Mucosa of stomach (tissue), 1 donor: ENCODE results near the gene OR52W1.
"Not testable (repeated sequence)": the region's sequence is repeated elsewhere in the genome, so short reads cannot be mapped to it uniquely, and the experiment has no call there.

ENCODE experiments used
- H3K27me3 ChIP-seq: one replicate; pipeline ENCODE4 v1.7.0; 2013; ENCODE audit warnings: mild to moderate bottlenecking, low read length; ENCODE audit not compliant: control insufficient read depth, insufficient read depth
- H3K36me3 ChIP-seq: one replicate; pipeline ENCODE4 v1.7.0; 2013; ENCODE audit warnings: low read length; ENCODE audit not compliant: control insufficient read depth, insufficient read depth
- H3K4me1 ChIP-seq: one replicate; pipeline ENCODE4 v1.7.0; 2013; ENCODE audit warnings: mild to moderate bottlenecking, low read length; ENCODE audit not compliant: control insufficient read depth, insufficient read depth
- H3K4me3 ChIP-seq: one replicate; pipeline ENCODE4 v1.7.0; 2013; ENCODE audit warnings: low read length
- H3K9ac ChIP-seq: one replicate; pipeline ENCODE4 v1.7.0; 2013; ENCODE audit warnings: mild to moderate bottlenecking, low read length, moderate library complexity
- H3K9me3 ChIP-seq: one replicate; pipeline ENCODE4 v1.7.0; 2013; ENCODE audit warnings: mild to moderate bottlenecking, low read length, moderate library complexity; ENCODE audit not compliant: control insufficient read depth
- donor health status: Pancreatic carcinoma.

OR52W1 gene

GRCh38 chr11:6240139-6240538 lies 41.1 kb downstream of the OR52W1 start:
- Histone ChIP-seq H3K4me3 (no peak overlapping the region), H3K36me3 (no peaks in the 10 kb centered on the region), H3K4me1 (no peaks in the 10 kb centered on the region), H3K9ac (no peak overlapping the region), H3K9me3 (no peaks in the 10 kb centered on the region), H3K27me3 (no peaks in the 10 kb centered on the region)

- H3K27me3 ChIP-seq, result no peaks in the 10 kb centered on the region
- no peaks in the 10 kb centered on the region for H3K9me3 ChIP-seq
- H3K36me3 ChIP-seq, result no peaks in the 10 kb centered on the region
- H3K9ac ChIP-seq, result no peak overlapping the region
- no peak overlapping the region for H3K4me3 ChIP-seq
- H3K4me1 ChIP-seq, result no peaks in the 10 kb centered on the region
Measured at GRCh38 chr11:6240781-6241180, 41.8 kb downstream of the OR52W1 start.

DNA sequence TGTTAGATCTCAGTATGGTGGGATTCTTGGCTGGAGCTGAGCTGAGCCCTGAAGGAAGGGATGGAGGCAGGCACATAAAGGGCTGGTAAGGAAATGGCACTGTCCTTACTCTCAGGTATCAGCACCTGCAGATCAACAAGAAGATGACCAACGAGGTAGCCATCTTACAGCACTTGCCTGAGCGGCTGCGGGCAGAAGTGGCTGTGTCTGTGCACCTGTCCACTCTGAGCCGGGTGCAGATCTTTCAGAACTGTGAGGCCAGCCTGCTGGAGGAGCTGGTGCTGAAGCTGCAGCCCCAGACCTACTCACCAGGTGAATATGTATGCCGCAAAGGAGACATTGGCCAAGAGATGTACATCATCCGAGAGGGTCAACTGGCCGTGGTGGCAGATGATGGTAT lies 42.3 kb downstream of the OR52W1 start:
- H3K9me3 ChIP-seq, result no peaks in the 10 kb centered on the region

DNA sequence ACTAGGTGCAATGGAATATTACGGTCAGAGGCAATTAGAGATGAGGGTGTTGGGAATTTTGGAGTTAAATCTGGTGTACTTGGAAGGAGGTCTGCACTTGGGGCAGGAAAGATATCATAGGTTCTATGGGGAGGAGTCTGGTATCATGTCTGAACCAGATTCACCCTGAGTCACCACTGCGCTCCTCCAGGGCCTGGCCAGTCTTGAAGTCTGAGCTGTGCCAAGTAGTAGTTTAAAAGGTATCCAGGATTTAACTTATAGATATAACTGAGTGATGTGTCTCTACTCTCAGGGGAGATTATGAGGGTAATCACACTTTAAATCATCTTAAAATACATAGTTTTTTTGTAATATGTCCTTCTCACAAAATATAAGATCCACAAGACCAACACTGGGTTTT lies 46.5 kb downstream of the OR52W1 start:
- Histone ChIP-seq H3K27me3 (no peaks in the 10 kb centered on the region), H3K4me1 (peaks cover 9% of the 10 kb centered on the region), H3K4me3 (no peak overlapping the region), H3K9ac (no peak overlapping the region), H3K36me3 (no peaks in the 10 kb centered on the region), H3K9me3 (no peaks in the 10 kb centered on the region)

More for the DNA sequence above, 42.3 kb downstream of the OR52W1 start:
- Histone ChIP-seq H3K9ac (no peak overlapping the region), H3K27me3 (no peaks in the 10 kb centered on the region), H3K36me3 (no peaks in the 10 kb centered on the region), H3K4me1 (no peaks in the 10 kb centered on the region), H3K4me3 (no peak overlapping the region)

- peaks cover 33% of the 10 kb centered on the region for H3K4me1 ChIP-seq
- H3K27me3 ChIP-seq, result no peaks in the 10 kb centered on the region
- no peak overlapping the region for H3K4me3 ChIP-seq
- H3K9ac ChIP-seq, result no peak overlapping the region
- H3K36me3 ChIP-seq, result no peaks in the 10 kb centered on the region
- H3K9me3 ChIP-seq, result no peaks in the 10 kb centered on the region
Measured at GRCh38 chr11:6248248-6248647, 49.2 kb downstream of the OR52W1 start.

GRCh38 chr11:6248897-6249296 lies 49.9 kb downstream of the OR52W1 start:
- not testable (repeated sequence) for H3K9me3 ChIP-seq, H3K9ac ChIP-seq, H3K4me3 ChIP-seq, H3K36me3 ChIP-seq, H3K27me3 ChIP-seq
- peaks cover 38% of the 10 kb centered on the region for H3K4me1 ChIP-seq
